ENCODE measurements around the gene SCAPER.
"Not testable (repeated sequence)": the region's sequence is repeated elsewhere in the genome, so short reads cannot be mapped to it uniquely, and the experiment has no call there.

Gene SCAPER

DNA sequence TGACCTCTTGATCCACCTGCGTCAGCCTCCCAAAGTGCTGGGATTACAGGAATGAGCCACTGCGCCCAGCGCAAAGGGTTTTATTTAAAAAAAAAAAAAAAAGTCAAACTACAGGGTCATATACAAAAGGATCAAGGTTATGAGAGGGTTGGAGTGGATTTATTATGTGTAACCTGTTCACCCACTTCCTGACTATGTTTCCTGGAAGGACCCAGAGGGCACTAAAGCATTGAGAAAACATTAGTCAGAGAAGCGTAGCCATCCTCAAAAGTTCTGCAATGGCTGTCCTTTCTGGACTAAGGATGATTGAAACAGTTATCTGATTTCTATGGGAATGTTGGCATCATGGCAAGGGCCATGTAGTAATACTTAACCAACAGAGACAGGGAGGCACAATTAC, 7.3 kb upstream of the SCAPER start:
- no peak for DNase-seq

DNA sequence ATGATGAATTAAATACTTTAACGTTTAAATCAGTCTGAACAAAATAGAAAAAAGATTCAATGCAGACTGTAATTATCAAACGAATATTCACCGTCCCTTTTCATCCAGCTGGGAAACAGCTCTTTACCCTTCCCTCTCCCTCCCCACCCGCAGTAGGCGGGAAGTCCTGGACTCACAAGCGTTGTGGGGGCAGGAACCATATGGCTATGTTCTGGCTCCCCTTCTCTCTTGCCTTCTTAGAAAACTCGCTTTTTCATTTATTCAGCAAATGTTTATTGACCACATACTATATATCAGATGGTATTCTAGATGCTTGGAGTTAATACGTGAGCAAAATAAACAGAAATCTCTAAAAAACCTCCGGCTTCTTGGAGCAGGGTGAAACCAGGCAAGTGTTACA, 715 bp upstream of the SCAPER start:
- no peak for DNase-seq

DNA sequence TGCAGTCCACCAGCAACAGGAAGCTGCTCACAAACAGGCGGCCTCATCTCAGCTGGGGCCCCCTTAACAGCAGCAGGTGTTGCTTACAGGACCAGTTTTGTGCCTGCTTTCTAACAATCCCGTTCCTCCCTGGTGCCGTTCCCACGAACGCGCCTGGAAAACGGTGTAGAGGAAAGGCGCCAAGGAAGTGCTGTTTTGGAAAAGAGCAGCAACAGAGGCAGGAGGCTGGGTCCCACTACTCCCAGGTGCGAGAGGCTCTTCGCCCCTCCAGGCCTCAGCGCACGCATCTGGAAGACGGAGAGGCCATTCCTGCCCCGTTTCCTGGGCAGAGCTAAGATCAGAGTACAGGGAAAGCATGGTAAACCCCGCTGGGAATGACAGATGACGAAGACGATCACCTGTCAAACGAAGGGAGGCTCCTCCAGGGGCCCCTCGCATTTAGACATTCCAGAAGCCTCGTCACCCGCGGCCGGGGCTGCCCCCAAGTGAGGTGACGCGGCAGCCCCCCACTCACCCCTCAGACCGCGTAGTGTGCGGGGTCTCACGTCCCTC, 603 bp downstream of the SCAPER start:
- DNase-seq: no peak

DNA sequence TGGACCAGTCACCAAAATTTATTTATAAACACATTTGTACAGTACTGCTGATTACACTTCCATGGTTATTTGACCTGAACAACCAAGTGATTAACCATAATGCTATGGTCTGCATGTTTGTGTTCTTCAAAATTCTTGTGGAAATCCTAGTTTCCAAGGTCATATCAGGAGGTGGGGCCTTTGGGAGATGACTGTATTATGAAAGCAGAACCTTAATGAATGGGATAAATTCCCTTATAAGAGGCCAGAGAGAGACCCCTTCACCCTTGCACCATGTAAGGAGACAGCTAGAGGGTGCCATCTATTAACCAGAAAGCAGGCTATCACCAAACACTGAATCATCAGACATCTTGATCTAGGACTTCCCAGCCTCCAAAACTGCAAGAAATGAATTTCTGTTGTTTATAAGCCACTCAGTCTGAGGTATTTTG, 1.9 kb downstream of the SCAPER start:
- DNase-seq: no peak

DNA sequence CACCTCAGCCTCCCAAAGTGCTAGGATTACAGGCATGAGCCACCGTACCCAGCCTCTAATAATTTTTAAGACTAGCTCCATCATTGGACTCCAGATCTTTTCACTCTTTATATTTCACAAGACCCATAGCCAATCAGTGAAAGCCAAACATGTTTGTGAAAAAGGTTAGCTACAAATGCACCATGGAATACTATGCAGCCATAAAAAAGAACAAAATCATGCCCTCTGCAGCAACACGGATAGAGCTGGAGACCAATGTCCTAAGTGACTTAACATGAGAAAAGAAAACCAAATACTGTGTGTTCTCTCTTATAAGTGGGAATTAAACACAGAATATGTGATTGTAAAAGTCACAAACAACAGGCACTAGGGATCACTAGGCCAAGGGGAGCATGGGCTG, 3.2 kb downstream of the SCAPER start:
- DNase-seq: no peak

DNA sequence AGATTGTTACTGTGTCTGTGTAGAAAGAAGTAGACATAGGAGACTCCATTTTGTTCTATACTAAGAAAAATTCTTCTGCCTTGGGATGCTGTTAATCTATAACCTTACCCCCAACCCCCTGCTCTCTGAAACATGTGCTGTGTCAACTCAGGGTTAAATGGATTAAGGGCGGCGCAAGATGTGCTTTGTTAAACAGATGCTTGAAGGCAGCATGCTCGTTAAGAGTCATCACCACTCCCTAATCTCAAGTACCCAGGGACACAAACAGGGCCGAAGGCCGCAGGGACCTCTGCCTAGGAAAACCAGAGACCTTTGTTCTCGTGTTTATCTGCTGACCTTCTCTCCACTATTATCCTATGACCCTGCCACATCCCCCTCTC, 5.2 kb downstream of the SCAPER start:
- not testable (repeated sequence) for DNase-seq

DNA sequence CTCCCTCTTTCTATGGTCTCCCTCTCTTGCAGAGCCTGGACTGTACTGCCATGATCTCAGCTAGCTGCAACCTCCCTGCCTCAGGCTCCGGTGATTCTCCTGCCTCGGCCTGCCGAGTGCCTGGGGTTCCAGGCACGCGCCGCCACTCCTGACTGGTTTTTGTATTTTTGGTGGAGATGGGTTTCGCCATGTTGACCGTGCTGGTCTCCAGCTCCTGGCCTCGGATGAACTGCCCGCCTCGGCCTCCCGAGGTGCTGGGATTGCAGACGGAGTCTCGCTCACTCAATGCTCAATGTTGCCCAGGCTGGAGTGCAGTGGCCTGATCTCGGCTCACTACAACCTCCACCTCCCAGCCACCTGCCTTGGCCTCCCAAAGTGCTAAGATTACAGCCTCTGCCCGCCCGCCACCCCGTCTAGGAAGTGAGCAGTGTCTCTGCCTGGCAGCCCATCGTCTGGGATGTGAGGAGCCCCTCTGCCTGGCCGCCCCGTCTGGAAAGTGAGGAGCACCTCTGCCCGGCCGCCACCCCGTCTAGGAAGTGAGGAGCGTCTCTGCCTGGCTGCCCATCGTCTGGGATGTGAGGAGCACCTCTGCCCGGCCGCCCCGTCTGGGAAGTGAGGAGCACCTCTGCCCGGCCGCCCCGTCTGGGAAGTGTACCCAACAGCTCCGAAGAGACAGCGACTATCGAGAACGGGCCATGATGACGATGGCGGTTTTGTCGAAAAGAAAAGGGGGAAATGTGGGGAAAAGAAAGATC, 5.8 kb downstream of the SCAPER start:
- DNase-seq: not testable (repeated sequence)

DNA sequence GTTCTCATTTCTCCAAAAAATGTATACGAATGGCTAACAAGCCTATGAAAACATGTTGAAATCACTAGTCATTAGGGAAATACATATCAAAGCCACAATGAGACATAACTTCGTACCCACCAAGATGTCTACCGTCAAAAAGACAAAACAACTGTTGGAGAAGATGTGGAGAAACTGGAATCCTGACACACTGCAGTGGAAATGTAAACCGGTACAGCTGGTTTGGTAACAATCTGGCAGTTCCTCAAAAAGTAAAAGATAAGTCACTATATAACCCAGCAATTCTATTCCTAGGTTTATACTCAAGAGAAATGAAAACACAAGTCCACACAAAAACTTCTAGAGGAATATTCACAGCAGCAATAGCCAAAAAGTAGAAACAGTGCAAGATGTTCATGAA, 7.0 kb downstream of the SCAPER start:
- no peak for DNase-seq

GRCh38 chr15:76894174-76894573, 11.0 kb downstream of the SCAPER start:
- no peak for DNase-seq

- not testable (repeated sequence) for DNase-seq
Observed at GRCh38 chr15:76892836-76893235, 12.3 kb downstream of the SCAPER start.

GRCh38 chr15:76887280-76888141, 17.6 kb downstream of the SCAPER start:
- DNase-seq: not testable (repeated sequence)

DNA sequence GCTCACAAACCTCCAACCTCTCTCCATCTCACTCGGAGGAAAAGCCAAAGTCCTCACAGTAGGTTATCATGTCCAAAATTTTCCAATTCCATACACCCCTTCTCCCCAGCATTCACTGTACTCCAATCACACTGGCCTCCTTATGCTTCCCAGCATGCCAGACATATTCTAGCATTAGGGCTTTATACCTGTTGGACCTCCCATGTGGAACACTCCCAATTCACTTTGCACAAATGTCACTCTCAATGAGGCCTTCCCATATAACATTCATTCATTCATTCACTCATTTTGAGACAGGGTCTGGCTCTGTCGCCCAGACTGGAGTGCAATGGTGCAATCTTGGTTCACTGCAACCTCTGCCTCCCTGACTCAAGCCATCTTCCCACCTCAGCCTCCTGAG, 19.9 kb downstream of the SCAPER start:
- no peak for DNase-seq

- DNase-seq: no peak
Observed at GRCh38 chr15:76875911-76876310, 29.2 kb downstream of the SCAPER start.

- DNase-seq: not testable (repeated sequence)
Observed at GRCh38 chr15:76873066-76873465, 32.1 kb downstream of the SCAPER start.

- no peak for DNase-seq
Observed at GRCh38 chr15:76871930-76872329, 33.2 kb downstream of the SCAPER start.

- no peak for DNase-seq
Observed at GRCh38 chr15:76868740-76869139, 36.4 kb downstream of the SCAPER start.

DNA sequence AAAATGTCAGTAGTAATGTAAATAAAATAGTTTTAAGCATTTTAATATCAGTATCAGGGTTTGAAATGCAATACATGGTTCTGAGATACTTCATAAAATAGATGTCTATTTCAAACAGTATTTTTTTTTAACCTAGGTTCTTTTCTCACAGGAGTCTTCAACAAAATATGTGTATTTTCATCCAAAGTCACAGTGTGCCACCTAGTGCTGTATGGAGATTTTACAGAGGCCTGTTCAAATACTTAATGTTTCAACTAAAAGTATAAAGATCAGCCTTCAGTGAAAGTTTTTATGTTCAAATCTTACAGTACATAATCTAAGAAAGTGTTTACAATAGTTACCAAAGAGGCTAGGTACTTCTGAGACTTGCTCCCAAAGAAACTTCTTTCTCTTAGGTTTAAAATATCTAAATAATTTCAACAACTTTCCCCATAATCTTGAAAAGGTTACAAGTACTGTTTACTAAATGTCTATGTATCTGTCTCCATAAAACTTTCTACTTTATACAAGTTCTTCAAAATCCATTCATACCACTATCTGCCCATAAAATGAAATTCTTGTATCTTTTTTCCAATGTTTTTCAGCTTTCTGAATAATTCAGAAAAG, 38.3 kb downstream of the SCAPER start:
- DNase-seq: no peak

GRCh38 chr15:76866008-76866407, 39.1 kb downstream of the SCAPER start:
- DNase-seq: no peak

GRCh38 chr15:76865548-76865991, 39.6 kb downstream of the SCAPER start:
- DNase-seq: no peak

- no peak for DNase-seq
Observed at GRCh38 chr15:76864586-76864985, 40.6 kb downstream of the SCAPER start.

DNA sequence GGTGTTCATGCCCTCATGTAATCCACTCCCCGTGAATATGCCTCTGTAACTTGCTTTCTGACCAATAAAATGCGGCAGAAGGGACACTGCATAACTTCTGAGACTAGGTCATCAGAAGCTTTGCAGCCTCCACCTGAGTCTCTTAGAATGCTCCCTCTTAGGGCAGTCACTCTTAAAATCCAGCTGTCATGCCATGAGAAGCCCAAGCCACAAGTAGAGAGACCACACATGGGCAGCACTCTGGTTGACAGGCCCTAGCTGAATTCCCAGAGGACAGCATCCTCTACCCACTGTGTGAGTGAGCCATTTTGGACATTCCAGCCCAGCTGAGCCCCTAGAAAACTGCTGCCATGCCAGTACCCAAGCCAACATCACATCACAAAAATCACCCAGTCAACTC, 41.4 kb downstream of the SCAPER start:
- DNase-seq: no peak

GRCh38 chr15:76863123-76863522, 42.0 kb downstream of the SCAPER start:
- DNase-seq: no peak

- DNase-seq: no peak
Observed at GRCh38 chr15:76861815-76862397, 43.2 kb downstream of the SCAPER start.

Data from NCI-H2107 (cell line).